Testis (tissue), 2 donors: ENCODE results near the gene COQ2.

Experiments used
- CTCF ChIP-seq, 3 experiments: fragments of 450-650 bp in 2 of 3; fragments of 200-600 bp in 1 of 3; sonication (generic) in 1 of 3; IDR thresholded peaks; one replicate each; pipeline ENCODE4 v1.5.1; 2016 to 2019; ENCODE audit warnings: antibody characterized with exemption in 3 of 3, mild to moderate bottlenecking in 2 of 3, moderate library complexity in 1 of 3
- POLR2A ChIP-seq: fragments of 450-650 bp; IDR thresholded peaks from one replicate; pipeline ENCODE4 v1.6.1; 2017; ENCODE audit warnings: antibody characterized with exemption, mild to moderate bottlenecking, moderate library complexity

GRCh38 chr4:83255584-83255983 lies 29.0 kb downstream of the COQ2 start:
- TF ChIP-seq CTCF (IDR thresholded peaks at IDR 0.05) (no peak), POLR2A (no peak)
